Gastrocnemius medialis (tissue), 4 donors: ENCODE results near the gene BMP7. TPM values are rescaled to one million over a fixed set of nuclear protein-coding genes. Genes with fewer than 3 reads are reported as not detected.

Experiments used
- ATAC-seq, 2 donors: fragments of 150-250 bp; one replicate each; pipeline ENCODE4 v1.9.1; 2016
- DNase-seq, 2 donors: peaks; one replicate each; pipeline ENCODE4 v3.0.0-alpha.2; 2019
- H3K27ac ChIP-seq, 4 donors: fragments of 200-600 bp; sonication (generic); 1 replicate in 1 of 4; 2 replicates in 3 of 4; pipeline ENCODE4 v1.5.1; 2016 to 2018; ENCODE audit warnings: mild to moderate bottlenecking in 2 of 4, moderate library complexity in 1 of 4
- H3K27me3 ChIP-seq, 3 donors: fragments of 200-600 bp; sonication (generic) in 2 of 3; 1 replicate in 1 of 3; 2 replicates in 2 of 3; pipeline versions ENCODE4 v1.5.1 to v1.6.0; 2016 to 2019; ENCODE audit warnings: mild to moderate bottlenecking in 1 of 3, moderate library complexity in 1 of 3
- H3K36me3 ChIP-seq, 2 donors: fragments of 200-600 bp; sonication (generic) in 1 of 2; one replicate each; pipeline ENCODE4 v1.5.1; 2017 to 2018
- H3K4me1 ChIP-seq, 2 donors: fragments of 200-600 bp; sonication (generic) in 1 of 2; one replicate each; pipeline ENCODE4 v1.5.1; 2016 to 2017; ENCODE audit warnings: mild to moderate bottlenecking in 2 of 2
- H3K4me3 ChIP-seq, 4 donors: fragments of 200-600 bp; sonication (generic) in 3 of 4; 1 replicate in 1 of 4; 2 replicates in 3 of 4; pipeline ENCODE4 v1.5.1; 2016 to 2019; ENCODE audit warnings: mild to moderate bottlenecking in 2 of 4
- H3K9me3 ChIP-seq, 3 donors: fragments of 200-600 bp; sonication (generic) in 2 of 3; 1 replicate in 1 of 3; 2 replicates in 2 of 3; pipeline ENCODE4 v1.5.1; 2016 to 2019
- POLR2A ChIP-seq, 2 donors: fragments of 450-650 bp; IDR thresholded peaks; one replicate each; pipeline ENCODE4 v1.6.1; 2017; ENCODE audit warnings: antibody characterized with exemption in 2 of 2, mild to moderate bottlenecking in 2 of 2, moderate library complexity in 2 of 2
- in situ Hi-C, 4 donors: fragments of 200-750 bp; cut with MboI; loops; one replicate each; pipeline versions ENCODE4 v1.15.0 to v1.8.0; 2017; ENCODE audit warnings: low sequenced_read_pairs in 4 of 4
- intact Hi-C: fragments of 100-400 bp; cut with DNase I; formaldehyde crosslinking; loops from one replicate; pipeline ENCODE4 v1.15.1; 2023; ENCODE audit warnings: low total_unique reads
- total RNA-seq, 4 donors: library from RNA; depleted of rRNA; stranded (reverse); fragments of >200 nt; gene quantifications; one replicate each; pipeline versions ENCODE4 v1.1.0 to v1.2.3, GENCODE V29; 2016
- TF ChIP-seq, protein P1 (sequence below), 5 experiments: fragments of 450-650 bp in 3 of 5; fragments of 200-600 bp in 2 of 5; sonication (generic) in 2 of 5; IDR thresholded peaks in 4 of 5; conservative IDR thresholded peaks in 1 of 5; 1 replicate in 4 of 5; 2 replicates in 1 of 5; pipeline ENCODE4 v1.5.1; 2016 to 2019; ENCODE audit warnings: antibody characterized with exemption in 5 of 5, mild to moderate bottlenecking in 3 of 5, moderate library complexity in 3 of 5

The BMP7 gene
- total RNA-seq, 4 donors from 2014 or later, result 0.52 TPM; not detected in 3

DNA sequence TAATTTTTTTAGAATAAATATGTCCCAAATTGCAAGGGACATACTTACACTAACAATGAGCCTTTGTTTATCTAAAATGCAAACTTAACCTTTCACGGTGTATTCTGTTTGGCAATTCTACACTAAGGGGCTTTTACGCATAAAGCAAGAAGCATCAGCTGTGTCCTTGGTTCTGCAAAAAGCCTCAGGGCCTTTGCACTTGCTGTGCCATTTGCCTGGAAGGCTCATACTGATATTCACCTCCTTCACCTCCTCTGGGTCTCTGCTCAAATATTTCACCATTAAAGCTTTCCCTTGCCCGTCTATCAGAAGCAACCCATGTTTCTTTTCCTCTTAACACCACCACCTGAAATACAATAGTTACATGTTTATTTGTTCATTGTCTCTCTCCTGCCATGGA lies 8.9 kb upstream of the BMP7 start:
- Histone ChIP-seq H3K4me3 (no peak overlapping the region), H3K36me3 (no peaks in the 10 kb centered on the region), H3K4me1 (no peaks in the 10 kb centered on the region), H3K27me3 (peaks cover 0 to 5% (median 0%) of the 10 kb centered on the region in 3 donors), H3K9me3 (no peaks in the 10 kb centered on the region), H3K27ac (no peak overlapping the region)
- ATAC-seq (no peak), DNase-seq (no peak)
- in situ Hi-C loops (no loop called here), intact Hi-C loops (no loop called here)
- TF ChIP-seq, protein P1, sequence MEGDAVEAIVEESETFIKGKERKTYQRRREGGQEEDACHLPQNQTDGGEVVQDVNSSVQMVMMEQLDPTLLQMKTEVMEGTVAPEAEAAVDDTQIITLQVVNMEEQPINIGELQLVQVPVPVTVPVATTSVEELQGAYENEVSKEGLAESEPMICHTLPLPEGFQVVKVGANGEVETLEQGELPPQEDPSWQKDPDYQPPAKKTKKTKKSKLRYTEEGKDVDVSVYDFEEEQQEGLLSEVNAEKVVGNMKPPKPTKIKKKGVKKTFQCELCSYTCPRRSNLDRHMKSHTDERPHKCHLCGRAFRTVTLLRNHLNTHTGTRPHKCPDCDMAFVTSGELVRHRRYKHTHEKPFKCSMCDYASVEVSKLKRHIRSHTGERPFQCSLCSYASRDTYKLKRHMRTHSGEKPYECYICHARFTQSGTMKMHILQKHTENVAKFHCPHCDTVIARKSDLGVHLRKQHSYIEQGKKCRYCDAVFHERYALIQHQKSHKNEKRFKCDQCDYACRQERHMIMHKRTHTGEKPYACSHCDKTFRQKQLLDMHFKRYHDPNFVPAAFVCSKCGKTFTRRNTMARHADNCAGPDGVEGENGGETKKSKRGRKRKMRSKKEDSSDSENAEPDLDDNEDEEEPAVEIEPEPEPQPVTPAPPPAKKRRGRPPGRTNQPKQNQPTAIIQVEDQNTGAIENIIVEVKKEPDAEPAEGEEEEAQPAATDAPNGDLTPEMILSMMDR (IDR thresholded peaks at IDR 0.05 in 4 of 5, conservative IDR thresholded peaks at IDR 0.05 in 1 of 5), result no peak
- TF ChIP-seq POLR2A (IDR thresholded peaks at IDR 0.05), result no peak

DNA sequence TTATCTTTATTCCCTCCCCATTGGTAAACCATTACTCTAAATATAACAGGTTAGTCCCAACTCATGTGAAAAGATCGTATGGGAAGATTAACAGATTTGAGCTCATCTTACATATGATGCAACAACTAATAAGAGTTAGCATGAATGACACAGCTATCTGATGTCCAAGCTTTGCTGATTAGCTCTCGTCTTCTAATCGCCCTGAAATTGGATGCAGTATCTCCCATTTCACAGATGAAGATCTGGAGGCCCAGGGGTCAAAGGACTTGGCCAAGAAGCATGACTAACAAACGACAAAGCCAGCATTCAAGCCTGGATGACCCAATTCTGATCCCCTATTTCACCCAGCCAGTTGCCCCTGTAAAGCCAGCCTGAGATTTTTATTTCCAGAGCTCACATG lies 8.4 kb upstream of the BMP7 start:
- peaks cover 0 to 5% (median 0%) of the 10 kb centered on the region in 3 donors for H3K27me3 ChIP-seq
- no peaks in the 10 kb centered on the region for H3K4me1 ChIP-seq
- intact Hi-C loops (no loop called here), in situ Hi-C loops (no loop called here)
- H3K4me3 ChIP-seq, result no peak overlapping the region
- TF ChIP-seq POLR2A (IDR thresholded peaks at IDR 0.05), result no peak
- TF ChIP-seq, protein P1 (IDR thresholded peaks at IDR 0.05 in 4 of 5, conservative IDR thresholded peaks at IDR 0.05 in 1 of 5), result no peak
- no peak overlapping the region for H3K27ac ChIP-seq
- no peaks in the 10 kb centered on the region for H3K9me3 ChIP-seq
- ATAC-seq (no peak), DNase-seq (no peak)
- no peaks in the 10 kb centered on the region for H3K36me3 ChIP-seq

DNA sequence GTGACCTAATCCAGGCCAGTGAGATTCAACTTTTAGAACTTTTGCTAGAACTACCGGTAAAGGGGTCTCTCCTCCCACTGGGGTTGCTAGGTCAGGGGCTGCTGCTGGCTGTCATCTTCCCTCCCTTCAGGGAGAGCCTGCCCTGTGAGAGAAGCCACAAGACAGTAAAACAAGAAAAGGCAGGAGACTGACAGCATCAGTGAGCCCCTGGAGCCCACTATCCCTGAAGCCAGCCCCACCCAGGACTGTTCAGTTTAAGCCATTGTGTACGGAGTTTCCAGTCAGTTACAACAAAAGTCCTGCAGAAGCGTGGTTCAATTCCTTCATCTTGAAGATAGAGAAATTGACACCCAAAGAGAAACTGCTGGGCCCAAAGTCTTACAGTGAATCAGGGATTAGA lies 7.9 kb upstream of the BMP7 start:
- H3K27ac ChIP-seq, result no peak overlapping the region
- in situ Hi-C loops, result no loop called here
- H3K36me3 ChIP-seq, result no peaks in the 10 kb centered on the region
- DNase-seq (no peak), ATAC-seq (no peak)
- no peaks in the 10 kb centered on the region for H3K4me1 ChIP-seq
- no peaks in the 10 kb centered on the region for H3K9me3 ChIP-seq
- H3K4me3 ChIP-seq, result no peak overlapping the region
- peaks cover 0 to 5% (median 0%) of the 10 kb centered on the region in 3 donors for H3K27me3 ChIP-seq
- TF ChIP-seq POLR2A (IDR thresholded peaks at IDR 0.05), result no peak
- TF ChIP-seq, protein P1 (IDR thresholded peaks at IDR 0.05 in 4 of 5, conservative IDR thresholded peaks at IDR 0.05 in 1 of 5), result no peak
- intact Hi-C loops, result no loop called here

DNA sequence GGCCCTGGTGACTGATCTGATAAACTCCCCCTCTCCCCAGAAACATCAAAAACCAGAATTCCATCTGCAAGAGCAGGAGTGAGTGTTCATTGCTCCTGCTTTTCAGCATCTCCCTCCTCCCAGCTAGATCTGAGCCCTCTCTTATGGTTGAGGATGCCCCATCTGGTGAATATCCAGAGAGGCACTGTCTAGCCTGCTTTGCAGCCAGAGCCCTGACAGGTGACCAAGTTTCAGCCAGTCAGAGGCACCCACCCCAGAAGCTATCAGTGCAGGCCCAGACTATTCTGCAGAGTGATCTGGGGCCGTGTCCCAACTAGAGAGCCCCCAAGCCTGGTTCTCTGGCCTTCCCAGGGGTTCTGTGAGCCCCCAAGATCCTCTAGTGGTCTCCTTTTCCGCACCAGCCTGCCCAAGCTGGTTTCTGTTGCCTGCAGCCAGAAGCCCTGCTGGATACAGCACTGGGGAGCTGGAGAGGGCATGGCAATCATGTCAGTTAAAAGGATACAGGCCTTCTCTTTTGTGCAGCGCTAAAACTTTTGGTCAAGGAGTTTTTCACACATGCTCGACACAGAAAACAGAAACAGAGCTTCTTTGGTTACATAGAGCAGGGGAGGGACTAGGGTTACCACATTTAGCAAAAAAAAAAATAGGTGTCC lies 6.6 kb upstream of the BMP7 start:
- Histone ChIP-seq H3K27ac (no peak overlapping the region), H3K4me1 (no peaks in the 10 kb centered on the region), H3K4me3 (no peak overlapping the region), H3K9me3 (no peaks in the 10 kb centered on the region), H3K27me3 (peaks cover 2 to 11% (median 10%) of the 10 kb centered on the region in 3 donors), H3K36me3 (no peaks in the 10 kb centered on the region)
- intact Hi-C loops, result no loop called here
- no peak for DNase-seq
- in situ Hi-C loops, result no loop called here
- ATAC-seq, result no peak
- TF ChIP-seq POLR2A (IDR thresholded peaks at IDR 0.05), result no peak
- TF ChIP-seq, protein P1 (IDR thresholded peaks at IDR 0.05 in 4 of 5, conservative IDR thresholded peaks at IDR 0.05 in 1 of 5), result no peak
